ENCODE measurements around the gene ITPA.
A peak's percentile ranks its signal among the peaks of the same experiment; 100 is the strongest.

Gene ITPA

GRCh38 chr20:3168079-3168828 lies 41.0 kb upstream of the ITPA start:
- no peak for TF ChIP-seq CTCF (IDR thresholded peaks at IDR 0.05; ENCODE audit: insufficient read depth, low read length, missing control alignments)
- CTCF ChIA-PET: no interaction called here
- DNase-seq (ENCODE audit: low read depth, low spot score): no peak
- no peak overlapping the region for H3K4me3 ChIP-seq (ENCODE audit: low read depth, low read length)
- POLR2A ChIA-PET: interaction anchor here (0.6 kb wide), 1 partner anchor 10 kb away, joined by 3 read pairs; no protein-coding TSS in a partner anchor

GRCh38 chr20:3168829-3169590 lies 40.3 kb upstream of the ITPA start:
- no peak for TF ChIP-seq CTCF (IDR thresholded peaks at IDR 0.05; ENCODE audit: insufficient read depth, low read length, missing control alignments)
- DNase-seq (ENCODE audit: low read depth, low spot score): no peak
- CTCF ChIA-PET: no interaction called here
- POLR2A ChIA-PET: interaction anchor here (0.6 kb wide), 1 partner anchor 10 kb away, joined by 3 read pairs; no protein-coding TSS in a partner anchor
- no peak overlapping the region for H3K4me3 ChIP-seq (ENCODE audit: low read depth, low read length)

GRCh38 chr20:3171391-3172125 lies 37.7 kb upstream of the ITPA start:
- no peak for TF ChIP-seq CTCF (IDR thresholded peaks at IDR 0.05; ENCODE audit: insufficient read depth, low read length, missing control alignments)
- ChIA-PET CTCF (interaction anchor here (1.1 kb wide), 1 partner anchor 9 kb away, joined by 6 read pairs; no protein-coding TSS in a partner anchor), POLR2A (no interaction called here)
- no peak overlapping the region for H3K4me3 ChIP-seq (ENCODE audit: low read depth, low read length)
- DNase-seq (ENCODE audit: low read depth, low spot score): no peak

- ChIA-PET CTCF (interaction anchor here (1.1 kb wide), 1 partner anchor 9 kb away, joined by 6 read pairs; no protein-coding TSS in a partner anchor), POLR2A (no interaction called here)
- DNase-seq (ENCODE audit: low read depth, low spot score): no peak
- H3K4me3 ChIP-seq (ENCODE audit: low read depth, low read length): peak overlapping the region; percentile 89
- no peak for TF ChIP-seq CTCF (IDR thresholded peaks at IDR 0.05; ENCODE audit: insufficient read depth, low read length, missing control alignments)
These were observed 37.0 kb upstream of the ITPA start for GRCh38 chr20:3172126-3172932.

- ChIA-PET POLR2A (no interaction called here), CTCF (interaction anchor here (1.1 kb wide), 1 partner anchor 10 kb away, joined by 6 read pairs; no protein-coding TSS in a partner anchor)
- H3K4me3 ChIP-seq (ENCODE audit: low read depth, low read length): peak within 1 kb of the TSS; percentile 89
- DNase-seq (ENCODE audit: low read depth, low spot score): no peak
- no peak for TF ChIP-seq CTCF (IDR thresholded peaks at IDR 0.05; ENCODE audit: insufficient read depth, low read length, missing control alignments)
These were observed 36.2 kb upstream of the ITPA start, which contains the start of gene LZTS3 for GRCh38 chr20:3172933-3173609. Gene LZTS3, minus strand, starts transcription at chr20:3173549. Its CDS starts 6,386 bp downstream, at chr20:3167163.
